GM19193 (cell line): ENCODE data around the gene TRIM4.

ENCODE experiments used
- POLR2A ChIP-seq: IDR thresholded peaks from 4 replicates; pipeline ENCODE4 v1.6.1; 2011; ENCODE audit not compliant: insufficient read depth, insufficient read length; ENCODE audit errors: extremely low read depth

The TRIM4 gene

DNA sequence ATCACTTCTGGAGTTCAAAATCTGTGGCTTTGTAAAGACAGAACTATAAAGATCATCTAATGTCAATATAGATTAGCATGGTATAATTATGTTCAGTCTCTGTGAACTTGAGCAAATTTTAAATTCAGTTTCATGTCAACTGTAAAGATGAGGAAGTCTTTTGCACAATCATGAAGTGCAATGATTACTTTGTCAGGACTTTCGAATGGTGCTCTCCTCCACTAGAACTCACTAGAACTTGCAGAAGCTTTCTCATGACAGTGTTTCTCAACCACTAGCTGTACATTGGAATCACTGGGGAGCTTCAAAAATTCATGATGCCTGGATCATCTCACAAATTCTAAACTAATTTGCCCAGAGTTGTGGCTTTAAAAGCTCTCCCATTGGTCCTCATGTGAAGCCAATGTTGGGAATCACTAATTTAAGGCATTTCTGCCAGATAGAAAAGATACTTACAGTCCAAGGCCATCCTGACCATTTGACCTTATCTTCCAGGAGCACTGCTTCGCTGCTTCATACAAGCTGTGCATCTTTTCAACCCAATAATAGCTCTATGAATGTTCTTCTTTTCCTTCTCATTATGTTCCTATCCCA is 55.4 kb downstream of the TRIM4 start:
- no peak for TF ChIP-seq POLR2A

DNA sequence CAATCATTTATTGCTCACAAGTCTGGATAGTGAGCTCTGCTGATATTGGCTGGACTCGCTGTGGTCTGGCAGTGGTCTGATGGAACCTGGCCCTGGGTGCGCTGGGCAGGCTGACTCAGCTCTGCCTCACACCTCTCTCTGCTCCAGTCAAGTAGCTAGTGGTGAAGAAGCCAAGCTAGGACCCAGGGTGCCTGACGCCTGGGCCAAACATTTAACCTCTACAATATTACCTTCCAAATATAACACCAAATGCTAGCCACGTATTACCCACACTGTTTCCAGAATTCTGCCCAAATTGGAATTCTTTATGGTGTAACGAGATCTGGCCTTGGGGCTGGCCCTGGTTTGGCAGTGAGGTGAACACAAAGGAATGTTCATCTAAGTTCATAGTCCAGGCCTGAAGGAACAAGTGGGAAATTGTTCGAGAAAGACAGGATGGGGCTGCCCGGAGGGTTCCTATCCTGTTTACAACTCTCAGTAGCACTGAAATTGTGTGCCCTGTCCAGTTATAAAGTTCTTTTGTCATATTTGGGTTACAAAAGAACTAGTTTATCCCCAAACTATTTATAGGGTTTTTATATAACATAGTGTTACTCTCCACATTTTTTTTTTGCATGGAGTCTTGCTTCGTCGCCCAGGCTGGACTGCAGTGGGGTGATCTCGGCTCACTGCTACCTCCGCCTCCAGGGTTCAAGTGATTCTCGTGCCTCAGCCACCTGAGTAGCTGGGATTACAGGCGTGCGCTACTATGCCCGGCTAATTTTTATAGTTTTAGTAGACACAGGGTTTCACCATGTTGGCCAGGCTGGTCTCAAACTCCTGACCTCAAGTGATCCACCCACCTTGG is 58.8 kb downstream of the TRIM4 start:
- no peak for TF ChIP-seq POLR2A

- TF ChIP-seq POLR2A: no peak
Measured at GRCh38 chr7:99855236-99855635, 64.1 kb downstream of the TRIM4 start.

GRCh38 chr7:99848420-99849216 is 70.7 kb downstream of the TRIM4 start:
- no peak for TF ChIP-seq POLR2A

- no peak for TF ChIP-seq POLR2A
Measured at GRCh38 chr7:99844328-99844727, 75.0 kb downstream of the TRIM4 start.

- TF ChIP-seq POLR2A: no peak
Measured at GRCh38 chr7:99843808-99844207, 75.5 kb downstream of the TRIM4 start.

DNA sequence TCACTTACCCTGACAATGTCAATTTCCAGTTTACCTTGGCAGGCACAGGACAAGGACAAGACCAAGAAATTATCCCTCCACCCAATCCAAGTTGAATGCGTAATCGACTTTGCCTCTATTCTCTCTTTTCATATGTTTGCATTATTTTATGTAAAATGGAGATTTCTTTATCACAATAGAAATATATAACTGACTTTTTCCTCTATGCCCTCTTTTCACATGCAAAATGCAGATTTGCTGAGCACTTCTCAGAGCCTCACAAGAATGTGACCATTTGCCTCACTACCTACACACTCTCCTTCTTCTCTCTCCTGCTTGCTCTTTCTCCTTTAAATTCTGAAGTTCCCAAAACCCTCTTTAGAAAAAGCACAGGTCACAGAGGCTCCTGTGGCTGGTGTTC is 76.4 kb downstream of the TRIM4 start:
- no peak for TF ChIP-seq POLR2A
